SU-DHL-6 (cell line): Measurements from ENCODE around the gene JADE2.

ENCODE experiments used
- H2AFZ ChIP-seq: fragments of 200-600 bp; sonication (generic); 2 replicates; pipeline ENCODE4 v1.6.1; 2014; ENCODE audit warnings: low read depth, mild to moderate bottlenecking, moderate library complexity, mixed read lengths, antibody characterized with exemption, low read length; ENCODE audit not compliant: severe bottlenecking
- H3F3A ChIP-seq: fragments of 200-600 bp; shearing (Covaris generic); 2 replicates; pipeline ENCODE4 v1.6.0; 2016; ENCODE audit warnings: antibody characterized with exemption, mild to moderate bottlenecking; ENCODE audit not compliant: insufficient read depth
- H3K27ac ChIP-seq: fragments of 200-600 bp; sonication (generic); 2 replicates; pipeline ENCODE4 v1.5.1; 2016; ENCODE audit warnings: low read depth, mild to moderate bottlenecking, low read length, moderate library complexity, mixed read lengths
- H3K27me3 ChIP-seq: fragments of 200-600 bp; sonication (generic), shearing (Covaris generic); 2 replicates; pipeline ENCODE4 v1.6.0; 2014; ENCODE audit warnings: mild to moderate bottlenecking, low read length
- H3K36me3 ChIP-seq: fragments of 200-600 bp; sonication (generic); 2 replicates; pipeline ENCODE4 v1.6.1; 2014; ENCODE audit warnings: mild to moderate bottlenecking, low read length, mixed read lengths
- H3K4me2 ChIP-seq: fragments of 300-600, 200-600 bp; shearing (Covaris generic), sonication (generic); 2 replicates; pipeline ENCODE4 v1.6.0; 2014; ENCODE audit warnings: low read length, low read depth, mild to moderate bottlenecking; ENCODE audit not compliant: poor library complexity, severe bottlenecking
- H3K4me3 ChIP-seq: fragments of 200-600 bp; sonication (generic); 2 replicates; pipeline ENCODE4 v1.5.1; 2014; ENCODE audit warnings: antibody characterized with exemption, low read length, mild to moderate bottlenecking, mixed read lengths; ENCODE audit not compliant: insufficient read depth, poor library complexity, severe bottlenecking
- H3K79me2 ChIP-seq: fragments of 200-600 bp; sonication (generic); 2 replicates; pipeline ENCODE4 v1.6.1; 2014; ENCODE audit warnings: mild to moderate bottlenecking, low read length, moderate library complexity; ENCODE audit not compliant: insufficient read depth
- H3K9ac ChIP-seq: fragments of 200-600 bp; sonication (generic); 2 replicates; pipeline ENCODE4 v1.7.0; 2014; ENCODE audit warnings: mild to moderate bottlenecking, low read length
- H3K9me2 ChIP-seq: fragments of 200-600 bp; sonication (generic); replicated peaks from 2 replicates; pipeline ENCODE4 v1.6.1; 2014; ENCODE audit warnings: low read length; ENCODE audit not compliant: insufficient read depth
- H3K9me3 ChIP-seq: fragments of 200-600 bp; sonication (generic); 2 replicates; pipeline ENCODE4 v1.6.1; 2014; ENCODE audit warnings: low read length, mixed read lengths; ENCODE audit not compliant: insufficient read depth
- H4K20me1 ChIP-seq: fragments of 200-600 bp; sonication (generic); 2 replicates; pipeline ENCODE4 v1.6.1; 2014; ENCODE audit warnings: low read depth, mild to moderate bottlenecking, antibody characterized with exemption, low read length, moderate library complexity, mixed read lengths
- CTCF ChIP-seq: fragments of 200-600 bp; sonication (generic); IDR thresholded peaks from one replicate; pipeline ENCODE4 v1.5.1; 2017; ENCODE audit warnings: antibody characterized with exemption, mild to moderate bottlenecking, low read length, moderate library complexity; ENCODE audit not compliant: insufficient read depth, poor library complexity, severe bottlenecking
- EZH2phosphoT487 ChIP-seq: fragments of 200-600 bp; sonication (generic), shearing (Covaris generic); conservative IDR thresholded peaks from 2 replicates; pipeline ENCODE4 v1.6.1; 2018; ENCODE audit warnings: mild to moderate bottlenecking, antibody characterized with exemption, low read length, moderate library complexity, mixed read lengths

The JADE2 gene

DNA sequence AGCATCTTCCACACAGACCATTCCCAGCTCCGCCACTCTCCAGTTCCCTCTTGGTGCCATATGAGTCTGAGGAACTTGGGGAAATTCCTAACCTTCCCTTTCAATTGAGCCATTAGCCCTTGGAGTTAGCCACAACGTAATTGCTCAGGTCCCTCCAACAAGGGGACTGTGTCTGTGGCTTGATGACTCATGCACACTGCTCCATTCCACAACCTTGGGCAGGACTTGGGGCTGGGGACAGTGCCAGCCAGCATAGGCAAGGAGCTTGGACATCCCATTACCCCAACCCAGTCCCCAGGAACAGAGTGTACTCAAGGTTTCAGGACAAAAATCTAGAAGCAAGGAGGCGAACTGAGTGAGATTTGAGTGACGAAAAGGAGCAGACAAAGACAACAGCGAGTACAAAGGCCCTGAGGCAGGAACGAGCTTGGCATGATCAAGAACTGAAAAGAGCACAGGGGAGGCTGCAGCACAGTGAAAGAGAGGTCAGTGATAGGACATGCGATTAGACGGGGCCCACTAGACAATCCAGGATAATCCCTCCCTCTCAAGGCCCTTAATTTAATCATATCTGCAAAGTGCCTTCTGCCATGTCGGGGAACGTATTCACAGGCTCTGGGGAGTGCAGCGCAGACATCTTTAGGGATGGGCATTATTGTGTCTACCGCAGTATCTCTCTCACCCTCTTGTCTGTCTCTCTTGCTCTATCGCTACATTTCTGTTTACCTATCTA is 16.0 kb upstream of the JADE2 start:
- no peaks in the 10 kb centered on the region for H3K9me2 ChIP-seq
- H3K36me3 ChIP-seq, result no peaks in the 10 kb centered on the region
- H3K27ac ChIP-seq, result no peak overlapping the region
- no peak overlapping the region for H3K4me2 ChIP-seq
- no peak overlapping the region for H3K4me3 ChIP-seq
- no peaks in the 10 kb centered on the region for H3K9me3 ChIP-seq
- no peak overlapping the region for H2AFZ ChIP-seq
- no peaks in the 10 kb centered on the region for H3K79me2 ChIP-seq
- no peak overlapping the region for H3K9ac ChIP-seq
- no peaks in the 10 kb centered on the region for H3F3A ChIP-seq
- no peaks in the 10 kb centered on the region for H4K20me1 ChIP-seq
- no peaks in the 10 kb centered on the region for H3K27me3 ChIP-seq
- TF ChIP-seq EZH2phosphoT487, result no peak
- no peak for TF ChIP-seq CTCF

GRCh38 chr5:134510970-134511795 is 14.3 kb upstream of the JADE2 start:
- H3K4me3 ChIP-seq, result no peak overlapping the region
- no peaks in the 10 kb centered on the region for H4K20me1 ChIP-seq
- H3F3A ChIP-seq, result no peaks in the 10 kb centered on the region
- H3K9me3 ChIP-seq, result no peaks in the 10 kb centered on the region
- H2AFZ ChIP-seq, result no peak overlapping the region
- TF ChIP-seq EZH2phosphoT487 (no peak), CTCF (no peak)
- no peaks in the 10 kb centered on the region for H3K36me3 ChIP-seq
- H3K79me2 ChIP-seq, result no peaks in the 10 kb centered on the region
- no peaks in the 10 kb centered on the region for H3K27me3 ChIP-seq
- H3K9ac ChIP-seq, result no peak overlapping the region
- H3K9me2 ChIP-seq, result no peaks in the 10 kb centered on the region
- no peak overlapping the region for H3K4me2 ChIP-seq
- H3K27ac ChIP-seq, result no peak overlapping the region

GRCh38 chr5:134511796-134512660 is 13.4 kb upstream of the JADE2 start:
- H3F3A ChIP-seq, result no peaks in the 10 kb centered on the region
- no peaks in the 10 kb centered on the region for H3K36me3 ChIP-seq
- no peak overlapping the region for H3K27ac ChIP-seq
- H4K20me1 ChIP-seq, result no peaks in the 10 kb centered on the region
- H3K27me3 ChIP-seq, result no peaks in the 10 kb centered on the region
- H2AFZ ChIP-seq, result no peak overlapping the region
- no peak for TF ChIP-seq EZH2phosphoT487
- TF ChIP-seq CTCF, result no peak
- H3K9me2 ChIP-seq, result no peaks in the 10 kb centered on the region
- H3K79me2 ChIP-seq, result no peaks in the 10 kb centered on the region
- no peak overlapping the region for H3K4me2 ChIP-seq
- no peaks in the 10 kb centered on the region for H3K9me3 ChIP-seq
- no peak overlapping the region for H3K4me3 ChIP-seq
- no peak overlapping the region for H3K9ac ChIP-seq
